Measurements from ENCODE around the gene STXBP3.

Gene STXBP3

GRCh38 chr1:108831225-108831624 lies 84.8 kb downstream of the STXBP3 start:
- no peak overlapping the region for H3K4me3 ChIP-seq (ENCODE audit: control insufficient read depth, low read depth, low read length)
- no peak for TF ChIP-seq CTCF (IDR thresholded peaks at IDR 0.05; ENCODE audit: control insufficient read depth, insufficient read depth, low read depth, low read length, missing control alignments)
- no peak for DNase-seq (ENCODE audit: low read depth)

DNA sequence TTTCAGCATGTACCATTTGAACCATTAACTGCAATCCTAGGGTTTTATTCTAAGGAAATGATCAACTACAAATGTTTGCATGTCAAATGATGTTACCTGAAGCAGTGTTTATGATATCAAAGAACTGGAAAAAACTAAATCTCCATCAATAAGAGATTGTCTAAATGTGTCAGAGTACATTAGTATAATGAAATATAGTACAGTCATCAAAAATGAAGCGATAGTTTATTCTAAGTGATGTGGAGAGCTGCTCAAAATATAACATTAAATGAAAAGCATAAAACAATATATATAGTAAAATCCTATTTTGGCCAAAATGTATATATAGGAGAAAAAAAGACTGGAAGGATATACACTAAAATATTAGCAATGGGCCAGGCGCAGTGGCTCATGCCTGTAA lies 86.5 kb downstream of the STXBP3 start:
- DNase-seq (ENCODE audit: low read depth) = no peak
- H3K4me3 ChIP-seq (ENCODE audit: control insufficient read depth, low read depth, low read length) = no peak overlapping the region
- no peak for TF ChIP-seq CTCF (IDR thresholded peaks at IDR 0.05; ENCODE audit: control insufficient read depth, insufficient read depth, low read depth, low read length, missing control alignments)

- TF ChIP-seq CTCF (IDR thresholded peaks at IDR 0.05; ENCODE audit: control insufficient read depth, insufficient read depth, low read depth, low read length, missing control alignments) = no peak
Measured at GRCh38 chr1:108841703-108842102, 95.2 kb downstream of the STXBP3 start.

GRCh38 chr1:108842525-108843181 lies 96.2 kb downstream of the STXBP3 start:
- no peak for DNase-seq (ENCODE audit: low read depth)
- TF ChIP-seq CTCF (IDR thresholded peaks at IDR 0.05; ENCODE audit: control insufficient read depth, insufficient read depth, low read depth, low read length, missing control alignments) = no peak
- H3K4me3 ChIP-seq (ENCODE audit: control insufficient read depth, low read depth, low read length) = no peak overlapping the region

More at GRCh38 chr1:108841703-108842102, 95.2 kb downstream of the STXBP3 start:
- no peak for DNase-seq (ENCODE audit: low read depth)
- no peak overlapping the region for H3K4me3 ChIP-seq (ENCODE audit: control insufficient read depth, low read depth, low read length)

GRCh38 chr1:108843390-108844137 lies 97.1 kb downstream of the STXBP3 start:
- no peak overlapping the region for H3K4me3 ChIP-seq (ENCODE audit: control insufficient read depth, low read depth, low read length)
- TF ChIP-seq CTCF (IDR thresholded peaks at IDR 0.05; ENCODE audit: control insufficient read depth, insufficient read depth, low read depth, low read length, missing control alignments) = no peak
- DNase-seq (ENCODE audit: low read depth) = no peak

DNA sequence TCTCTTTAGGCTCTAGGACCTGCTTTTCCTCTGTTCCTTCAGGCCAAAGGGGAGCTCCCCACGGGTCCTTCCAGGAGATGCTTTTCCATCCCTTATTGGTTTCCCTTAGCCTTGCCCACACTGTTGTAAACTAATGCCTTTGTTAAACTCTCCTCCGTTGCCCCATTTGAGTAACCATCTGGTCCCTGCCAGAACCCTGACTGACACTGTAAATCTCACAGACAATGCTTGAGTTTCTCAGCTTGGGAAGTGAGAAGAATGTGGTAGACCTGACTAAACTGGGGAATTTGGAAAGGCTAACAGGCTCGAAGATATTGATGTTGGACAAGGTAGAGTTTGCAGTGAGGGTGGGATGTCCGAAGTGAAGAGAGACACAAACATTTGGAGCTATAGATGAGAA lies 99.0 kb downstream of the STXBP3 start:
- no peak overlapping the region for H3K4me3 ChIP-seq (ENCODE audit: control insufficient read depth, low read depth, low read length)
- no peak for DNase-seq (ENCODE audit: low read depth)
- TF ChIP-seq CTCF (IDR thresholded peaks at IDR 0.05; ENCODE audit: control insufficient read depth, insufficient read depth, low read depth, low read length, missing control alignments) = no peak
